Thoracic aorta (tissue), 2 donors: ENCODE data around the gene TRIM65. TPM values are rescaled to one million over a fixed set of nuclear protein-coding genes. Genes with fewer than 3 reads are reported as not detected.

Source experiments
- ATAC-seq: fragments of 150-250 bp; one replicate; pipeline ENCODE4 v1.8.0; 2017; ENCODE audit warnings: low read depth; ENCODE audit not compliant: insufficient number of reproducible peaks, low FRiP score
- DNase-seq: peaks from one replicate; pipeline ENCODE4 v3.0.0-alpha.2; 2020; ENCODE audit warnings: low spot score
- H3K27ac ChIP-seq, 2 donors: fragments of 200-600 bp; sonication (generic); 1 replicate in 1 of 2; 2 replicates in 1 of 2; pipeline ENCODE4 v1.5.1; 2016; ENCODE audit warnings: mild to moderate bottlenecking in 2 of 2, moderate library complexity in 2 of 2
- H3K27me3 ChIP-seq: fragments of 200-600 bp; sonication (generic); replicated peaks from 2 replicates; pipeline ENCODE4 v1.6.0; 2016; ENCODE audit warnings: mild to moderate bottlenecking; ENCODE audit not compliant: insufficient read depth
- H3K36me3 ChIP-seq: fragments of 200-600 bp; sonication (generic); one replicate; pipeline ENCODE4 v1.5.1; 2016
- H3K4me1 ChIP-seq, 2 donors: fragments of 200-600 bp; sonication (generic); 1 replicate in 1 of 2; 2 replicates in 1 of 2; pipeline versions ENCODE4 v1.5.1 to v1.6.0; 2016; ENCODE audit warnings: low read depth in 2 of 2, mild to moderate bottlenecking in 1 of 2; ENCODE audit not compliant: control insufficient read depth in 1 of 2
- H3K4me3 ChIP-seq: fragments of 200-600 bp; sonication (generic); 2 replicates; pipeline ENCODE4 v1.5.1; 2016; ENCODE audit warnings: mild to moderate bottlenecking
- H3K9me3 ChIP-seq: fragments of 200-600 bp; sonication (generic); 2 replicates; pipeline ENCODE4 v1.5.1; 2016
- CTCF ChIP-seq: fragments of 200-600 bp; sonication (generic); IDR thresholded peaks from one replicate; pipeline ENCODE4 v1.5.1; 2019; ENCODE audit warnings: antibody characterized with exemption
- total RNA-seq, 2 donors: library from RNA; depleted of rRNA; stranded (reverse); fragments of >200 nt; gene quantifications; one replicate each; pipeline versions ENCODE4 v1.1.0 to v1.2.3, GENCODE V29; 2016

The TRIM65 gene
- total RNA-seq, 2 donors from 2014 or later: 21.4 to 22.6 TPM

GRCh38 chr17:75897160-75898019, 639 bp upstream of the TRIM65 start:
- no peak for TF ChIP-seq CTCF
- ATAC-seq: no peak
- DNase-seq: no peak
- Histone ChIP-seq H3K27me3 (no peaks in the 10 kb centered on the region), H3K27ac (peak overlapping the region; percentile 83 to 88), H3K4me1 (peaks cover 0 to 32% of the 10 kb centered on the region in 2 donors), H3K9me3 (no peaks in the 10 kb centered on the region), H3K36me3 (peaks cover 32% of the 10 kb centered on the region), H3K4me3 (peak overlapping the region; percentile 79)

GRCh38 chr17:75895370-75896155, 1.2 kb downstream of the TRIM65 start:
- Histone ChIP-seq H3K27ac (peak overlapping the region; percentile 83 to 88), H3K9me3 (no peaks in the 10 kb centered on the region), H3K27me3 (no peaks in the 10 kb centered on the region), H3K4me1 (peaks cover 0 to 32% of the 10 kb centered on the region in 2 donors), H3K36me3 (peaks cover 30% of the 10 kb centered on the region), H3K4me3 (peak overlapping the region; percentile 79)
- ATAC-seq (no peak), DNase-seq (no peak)
- TF ChIP-seq CTCF: peak; percentile 33

- DNase-seq: no peak
- Histone ChIP-seq H3K36me3 (peaks cover 26% of the 10 kb centered on the region), H3K4me3 (no peak overlapping the region), H3K27me3 (no peaks in the 10 kb centered on the region), H3K4me1 (peaks cover 0 to 32% of the 10 kb centered on the region in 2 donors), H3K9me3 (no peaks in the 10 kb centered on the region), H3K27ac (peak overlapping the region in 1 of 2 donors; percentile 38)
- no peak for ATAC-seq
- no peak for TF ChIP-seq CTCF
These were observed 2.6 kb downstream of the TRIM65 start for GRCh38 chr17:75894049-75894733.

GRCh38 chr17:75893305-75894048, 3.3 kb downstream of the TRIM65 start:
- no peak for TF ChIP-seq CTCF
- Histone ChIP-seq H3K4me3 (no peak overlapping the region), H3K4me1 (peaks cover 0 to 32% of the 10 kb centered on the region in 2 donors), H3K36me3 (peaks cover 20% of the 10 kb centered on the region), H3K9me3 (no peaks in the 10 kb centered on the region), H3K27ac (no peak overlapping the region), H3K27me3 (no peaks in the 10 kb centered on the region)
- no peak for ATAC-seq
- no peak for DNase-seq
